NCI-H1092 (cell line): ENCODE measurements around the gene LY86.

Source experiments
- DNase-seq: peaks from one replicate; lab custom pipeline; 2025; lab: John Stamatoyannopoulos, UW

Gene LY86

GRCh38 chr6:6682225-6682624 lies 93.7 kb downstream of the LY86 start:
- no peak for DNase-seq

- DNase-seq, result no peak
Observed at GRCh38 chr6:6683969-6684833, 95.7 kb downstream of the LY86 start.

- no peak for DNase-seq
Observed at GRCh38 chr6:6685249-6686040, 96.9 kb downstream of the LY86 start.

GRCh38 chr6:6686176-6686575 lies 97.7 kb downstream of the LY86 start:
- no peak for DNase-seq

GRCh38 chr6:6686748-6687601 lies 98.5 kb downstream of the LY86 start:
- peak; percentile 83 for DNase-seq

GRCh38 chr6:6688283-6688682 lies 99.8 kb downstream of the LY86 start:
- DNase-seq, result no peak

GRCh38 chr6:6688951-6689350 lies 100.4 kb downstream of the LY86 start:
- no peak for DNase-seq

- no peak for DNase-seq
Observed at GRCh38 chr6:6689400-6690143, 101.1 kb downstream of the LY86 start.

GRCh38 chr6:6690144-6690483 lies 101.6 kb downstream of the LY86 start:
- DNase-seq, result no peak

GRCh38 chr6:6694368-6694780 lies 105.9 kb downstream of the LY86 start:
- no peak for DNase-seq

GRCh38 chr6:6694825-6695624 lies 106.5 kb downstream of the LY86 start:
- DNase-seq, result no peak

- DNase-seq, result no peak
Observed at GRCh38 chr6:6695625-6696276, 107.2 kb downstream of the LY86 start.

GRCh38 chr6:6696867-6697531 lies 108.5 kb downstream of the LY86 start:
- DNase-seq, result no peak

- no peak for DNase-seq
Observed at GRCh38 chr6:6697620-6698019, 109.1 kb downstream of the LY86 start.

- peak; percentile 67 for DNase-seq
Observed at GRCh38 chr6:6699741-6700367, 111.3 kb downstream of the LY86 start.

- no peak for DNase-seq
Observed at GRCh38 chr6:6700407-6701270, 112.1 kb downstream of the LY86 start.

GRCh38 chr6:6701864-6702263 lies 113.3 kb downstream of the LY86 start:
- DNase-seq, result no peak

GRCh38 chr6:6703699-6704098 lies 115.2 kb downstream of the LY86 start:
- no peak for DNase-seq
